GM12878 (cell line): ENCODE measurements around the gene TIMM9. TPM values are rescaled to one million over a fixed set of nuclear protein-coding genes. Genes with fewer than 3 reads are reported as not detected.

Experiments used
- ATAC-seq: fragments of 200-7000 bp; cut with Tn5 transposase; 3 replicates; pipeline ENCODE4 v1.9.1; 2020; ENCODE audit warnings: mild to moderate bottlenecking, moderate library complexity
- BruUV-seq: library from RNA; stranded (reverse); fragments of 400-500 nt; replicated peaks from 2 replicates; lab custom pipeline; 2021; lab: Mats Ljungman, UMichigan
- CTCF ChIA-PET: fragments of 300-600 bp; sonication (Branson Sonifier 250); formaldehyde crosslinking; extraction: SDS; loops from one replicate; lab custom pipeline; 2021; ENCODE audit warnings: inconsistent platforms; lab: Yijun Ruan, JAX
- POLR2A ChIA-PET: fragments of 350-600 bp; formaldehyde crosslinking; extraction: SDS; loops from one replicate; lab custom pipeline; 2021; ENCODE audit warnings: inconsistent platforms; lab: Charles Lee
- RAD21 ChIA-PET: fragments of 300-600 bp; sonication (Branson Sonifier 250); formaldehyde crosslinking; loops from one replicate; lab custom pipeline; 2023; ENCODE audit warnings: antibody characterized with exemption; ENCODE audit not compliant: unreplicated experiment; lab: Charles Lee
- SMC1A ChIA-PET: fragments of 300-600 bp; sonication (Branson Sonifier 250); formaldehyde crosslinking; loops from one replicate; lab custom pipeline; 2023; ENCODE audit not compliant: unreplicated experiment, uncharacterized antibody; lab: Charles Lee
- DNase-seq: peaks from one replicate; pipeline ENCODE4 v3.0.0-alpha.2; 2011; ENCODE audit warnings: low read depth, low spot score
- FAIRE-seq: peaks from 3 replicates; lab custom pipeline; 2011; peaks lifted over from hg19 to GRCh38; lab: Jason Lieb, UNC
- H2AFZ ChIP-seq: 2 replicates; pipeline ENCODE4 v1.6.0; 2011; ENCODE audit warnings: low read depth, low read length, control low read depth; ENCODE audit not compliant: control insufficient read depth
- H3K27ac ChIP-seq: 2 replicates; pipeline ENCODE4 v1.5.1; 2011; ENCODE audit warnings: control low read depth; ENCODE audit not compliant: control insufficient read depth, insufficient read depth
- H3K27me3 ChIP-seq, 2 experiments: replicated peaks in 1 of 2; 2 replicates each; pipeline versions ENCODE4 v1.6.0 to v1.6.1; 2011; ENCODE audit warnings: low read length in 1 of 2; ENCODE audit not compliant: control insufficient read depth in 2 of 2, insufficient read depth in 2 of 2
- H3K36me3 ChIP-seq, 2 experiments: 2 replicates each; pipeline ENCODE4 v1.5.1; 2011; ENCODE audit warnings: low read length in 1 of 2; ENCODE audit not compliant: control insufficient read depth in 2 of 2, insufficient read depth in 2 of 2
- H3K4me1 ChIP-seq: 2 replicates; pipeline ENCODE4 v1.6.1; 2011; ENCODE audit warnings: mild to moderate bottlenecking, low read length, moderate library complexity, mixed read lengths; ENCODE audit not compliant: control insufficient read depth, insufficient read depth
- H3K4me2 ChIP-seq: 2 replicates; pipeline ENCODE4 v1.6.0; 2011; ENCODE audit warnings: control low read depth; ENCODE audit not compliant: control insufficient read depth, insufficient read depth
- H3K4me3 ChIP-seq: fragments of 200-600 bp; sonication (generic); 2 replicates; pipeline ENCODE4 v1.5.1; 2016
- H3K79me2 ChIP-seq: 2 replicates; pipeline ENCODE4 v1.6.0; 2011; ENCODE audit warnings: low read length; ENCODE audit not compliant: control insufficient read depth, insufficient read depth
- H3K9ac ChIP-seq: 2 replicates; pipeline ENCODE4 v1.8.0; 2011; ENCODE audit warnings: low read length, control low read depth, mixed read lengths; ENCODE audit not compliant: control insufficient read depth, insufficient read depth
- H3K9me3 ChIP-seq: replicated peaks from 3 replicates; pipeline ENCODE4 v1.5.1; 2011; ENCODE audit warnings: mild to moderate bottlenecking, low read length; ENCODE audit not compliant: control insufficient read depth, insufficient read depth
- H4K20me1 ChIP-seq: 2 replicates; pipeline ENCODE4 v1.6.0; 2011; ENCODE audit not compliant: control insufficient read depth, insufficient read depth
- E2F8 ChIP-seq: fragments of 450-650 bp; IDR thresholded peaks from 2 replicates; pipeline ENCODE4 v1.6.1; 2018; ENCODE audit warnings: mild to moderate bottlenecking, low read depth, moderate library complexity; ENCODE audit not compliant: partially characterized antibody
- HDGF ChIP-seq: fragments of 450-650 bp; IDR thresholded peaks from 2 replicates; pipeline ENCODE4 v1.6.1; 2016; ENCODE audit warnings: antibody characterized with exemption
- MXI1 ChIP-seq: fragments of 150-350 bp; IDR thresholded peaks from 2 replicates; pipeline ENCODE4 v1.6.1; 2011; ENCODE audit warnings: low read depth, mild to moderate bottlenecking, inconsistent platforms, low read length, improper control_type of control experiment
- NRF1 ChIP-seq: conservative IDR thresholded peaks from 2 replicates; pipeline ENCODE4 v1.6.1; 2011; ENCODE audit warnings: mild to moderate bottlenecking, low read depth, low read length, improper control_type of control experiment
- POU2F2 ChIP-seq: IDR thresholded peaks from 3 replicates; pipeline ENCODE4 v1.6.1; 2011; ENCODE audit warnings: low read depth, mild to moderate bottlenecking, low read length, borderline replicate concordance
- YY1 ChIP-seq: IDR thresholded peaks from 2 replicates; pipeline ENCODE4 v1.6.1; 2011; ENCODE audit warnings: low read depth, mild to moderate bottlenecking, low read length
- ZNF207 ChIP-seq: fragments of 450-650 bp; IDR thresholded peaks from 2 replicates; pipeline ENCODE4 v1.6.1; 2014; ENCODE audit warnings: antibody characterized with exemption, mild to moderate bottlenecking, borderline replicate concordance
- ZNF217 ChIP-seq: fragments of 450-650 bp; IDR thresholded peaks from 2 replicates; pipeline ENCODE4 v1.6.1; 2017; ENCODE audit warnings: antibody characterized with exemption, mild to moderate bottlenecking
- ZZZ3 ChIP-seq: IDR thresholded peaks from 2 replicates; pipeline ENCODE4 v1.6.1; 2011; ENCODE audit warnings: low read depth; ENCODE audit not compliant: control insufficient read depth, insufficient read length
- WGBS: methylation state at CpG from one replicate; pipeline ENCODE4 v1.1.6; 2016; ENCODE audit warnings: low lambda C conversion rate; ENCODE audit not compliant: insufficient replicate concordance, insufficient coverage; ENCODE audit errors: missing lambda C conversion rate; 5-methylcytosine and 5-hydroxymethylcytosine counted together
- in situ Hi-C: fragments of 300-500 bp; cut with MboI; formaldehyde crosslinking; loops from 9 replicates; pipeline ENCODE4 v1.14.3; 2018; ENCODE audit warnings: mixed read lengths
- intact Hi-C: fragments of 100-400 bp; cut with micrococcal nuclease; formaldehyde crosslinking; loops from one replicate; pipeline ENCODE4 v1.14.2; 2022; ENCODE audit not compliant: unreplicated experiment
- polyA plus RNA-seq, 11 experiments: library from polyadenylated mRNA; depleted of rRNA in 4 of 11; unstranded in 6 of 11; stranded (reverse) in 5 of 11; fragments of >200 nt; fragmentation: Nextera tagmentation in 4 of 11; fragmentation: Illumina TruSeq in 1 of 11; extraction: Ambion mirVana in 4 of 11; extraction: Trizol in 1 of 11; gene quantifications; 1 replicate in 1 of 11; 2 replicates in 10 of 11; pipeline versions ENCODE4 v1.2.1 to v1.2.3, GENCODE V29; 2011 to 2016; ENCODE audit warnings: inconsistent platforms in 2 of 11, missing spikeins in 2 of 11, low read depth in 1 of 11
- total RNA-seq, 4 experiments: library from RNA; depleted of rRNA in 3 of 4; stranded (reverse); fragments of >200 nt in 3 of 4; fragmentation: Illumina TruSeq in 1 of 4; extraction: Trizol in 1 of 4; gene quantifications; 2 replicates each; pipeline versions ENCODE4 v1.2.1 to v1.2.3, GENCODE V29; 2013 to 2021
- TF ChIP-seq, protein P1 (sequence below): fragments of 150-350 bp; IDR thresholded peaks from 2 replicates; pipeline ENCODE4 v1.6.1; 2016; ENCODE audit warnings: low read depth, low read length
- TF ChIP-seq, protein P2 (sequence below): IDR thresholded peaks from 2 replicates; pipeline ENCODE4 v1.6.1; 2011; ENCODE audit warnings: mild to moderate bottlenecking, low read depth, low read length, moderate library complexity; ENCODE audit not compliant: insufficient replicate concordance
- TF ChIP-seq, protein P3 (sequence below), 3 experiments: IDR thresholded peaks in 2 of 3; conservative IDR thresholded peaks in 1 of 3; 2 replicates each; pipeline ENCODE4 v1.5.1; 2011; ENCODE audit warnings: low read depth in 3 of 3, low read length in 3 of 3, mild to moderate bottlenecking in 3 of 3, control low read depth in 2 of 3, moderate library complexity in 2 of 3, inconsistent platforms in 1 of 3, mixed read lengths in 1 of 3; ENCODE audit not compliant: control insufficient read depth in 2 of 3, insufficient read depth in 1 of 3; ENCODE audit errors: extremely low read depth in 1 of 3

The TIMM9 gene
- total and polyA plus RNA-seq, 10 of the 15 experiments (the other 5 are each of a cell fraction or from before 2014, with no cell fraction given), result 36.6 to 116 (median 62.0) TPM

GRCh38 chr14:58390830-58391229 lies 36.5 kb downstream of the TIMM9 start:
- ChIA-PET CTCF (interaction anchor here (1.4 kb wide), 1 partner anchor 10 kb away, joined by 3 read pairs; no protein-coding TSS in a partner anchor), RAD21 (no interaction called here), POLR2A (no interaction called here), SMC1A (no interaction called here)
- in situ Hi-C loops, result no loop called here
- Histone ChIP-seq H2AFZ (no peak overlapping the region), H3K36me3 (no peaks in the 10 kb centered on the region), H4K20me1 (no peaks in the 10 kb centered on the region), H3K27ac (no peak overlapping the region), H3K4me1 (peaks cover 4% of the 10 kb centered on the region; the same call in 1 of the 2 replicates), H3K9ac (no peak overlapping the region), H3K4me3 (no peak overlapping the region), H3K4me2 (no peak overlapping the region), H3K9me3 (no peaks in the 10 kb centered on the region), H3K27me3 (no peaks in the 10 kb centered on the region), H3K79me2 (no peaks in the 10 kb centered on the region)
- intact Hi-C loops, result no loop called here
- FAIRE-seq (no peak), DNase-seq (no peak), ATAC-seq (no peak)
- BruUV-seq, result no TSS peak
- WGBS, result 89% methylated on average over 2 of the region's 2 CpGs
- TF ChIP-seq, protein P1, sequence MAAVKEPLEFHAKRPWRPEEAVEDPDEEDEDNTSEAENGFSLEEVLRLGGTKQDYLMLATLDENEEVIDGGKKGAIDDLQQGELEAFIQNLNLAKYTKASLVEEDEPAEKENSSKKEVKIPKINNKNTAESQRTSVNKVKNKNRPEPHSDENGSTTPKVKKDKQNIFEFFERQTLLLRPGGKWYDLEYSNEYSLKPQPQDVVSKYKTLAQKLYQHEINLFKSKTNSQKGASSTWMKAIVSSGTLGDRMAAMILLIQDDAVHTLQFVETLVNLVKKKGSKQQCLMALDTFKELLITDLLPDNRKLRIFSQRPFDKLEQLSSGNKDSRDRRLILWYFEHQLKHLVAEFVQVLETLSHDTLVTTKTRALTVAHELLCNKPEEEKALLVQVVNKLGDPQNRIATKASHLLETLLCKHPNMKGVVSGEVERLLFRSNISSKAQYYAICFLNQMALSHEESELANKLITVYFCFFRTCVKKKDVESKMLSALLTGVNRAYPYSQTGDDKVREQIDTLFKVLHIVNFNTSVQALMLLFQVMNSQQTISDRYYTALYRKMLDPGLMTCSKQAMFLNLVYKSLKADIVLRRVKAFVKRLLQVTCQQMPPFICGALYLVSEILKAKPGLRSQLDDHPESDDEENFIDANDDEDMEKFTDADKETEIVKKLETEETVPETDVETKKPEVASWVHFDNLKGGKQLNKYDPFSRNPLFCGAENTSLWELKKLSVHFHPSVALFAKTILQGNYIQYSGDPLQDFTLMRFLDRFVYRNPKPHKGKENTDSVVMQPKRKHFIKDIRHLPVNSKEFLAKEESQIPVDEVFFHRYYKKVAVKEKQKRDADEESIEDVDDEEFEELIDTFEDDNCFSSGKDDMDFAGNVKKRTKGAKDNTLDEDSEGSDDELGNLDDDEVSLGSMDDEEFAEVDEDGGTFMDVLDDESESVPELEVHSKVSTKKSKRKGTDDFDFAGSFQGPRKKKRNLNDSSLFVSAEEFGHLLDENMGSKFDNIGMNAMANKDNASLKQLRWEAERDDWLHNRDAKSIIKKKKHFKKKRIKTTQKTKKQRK, result no peak
- TF ChIP-seq ZNF217, result no peak
- TF ChIP-seq, protein P2, sequence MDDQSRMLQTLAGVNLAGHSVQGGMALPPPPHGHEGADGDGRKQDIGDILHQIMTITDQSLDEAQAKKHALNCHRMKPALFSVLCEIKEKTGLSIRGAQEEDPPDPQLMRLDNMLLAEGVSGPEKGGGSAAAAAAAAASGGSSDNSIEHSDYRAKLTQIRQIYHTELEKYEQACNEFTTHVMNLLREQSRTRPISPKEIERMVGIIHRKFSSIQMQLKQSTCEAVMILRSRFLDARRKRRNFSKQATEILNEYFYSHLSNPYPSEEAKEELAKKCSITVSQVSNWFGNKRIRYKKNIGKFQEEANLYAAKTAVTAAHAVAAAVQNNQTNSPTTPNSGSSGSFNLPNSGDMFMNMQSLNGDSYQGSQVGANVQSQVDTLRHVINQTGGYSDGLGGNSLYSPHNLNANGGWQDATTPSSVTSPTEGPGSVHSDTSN, result no peak
- TF ChIP-seq ZNF207, result no peak
- TF ChIP-seq HDGF, result no peak
- TF ChIP-seq, protein P3, sequence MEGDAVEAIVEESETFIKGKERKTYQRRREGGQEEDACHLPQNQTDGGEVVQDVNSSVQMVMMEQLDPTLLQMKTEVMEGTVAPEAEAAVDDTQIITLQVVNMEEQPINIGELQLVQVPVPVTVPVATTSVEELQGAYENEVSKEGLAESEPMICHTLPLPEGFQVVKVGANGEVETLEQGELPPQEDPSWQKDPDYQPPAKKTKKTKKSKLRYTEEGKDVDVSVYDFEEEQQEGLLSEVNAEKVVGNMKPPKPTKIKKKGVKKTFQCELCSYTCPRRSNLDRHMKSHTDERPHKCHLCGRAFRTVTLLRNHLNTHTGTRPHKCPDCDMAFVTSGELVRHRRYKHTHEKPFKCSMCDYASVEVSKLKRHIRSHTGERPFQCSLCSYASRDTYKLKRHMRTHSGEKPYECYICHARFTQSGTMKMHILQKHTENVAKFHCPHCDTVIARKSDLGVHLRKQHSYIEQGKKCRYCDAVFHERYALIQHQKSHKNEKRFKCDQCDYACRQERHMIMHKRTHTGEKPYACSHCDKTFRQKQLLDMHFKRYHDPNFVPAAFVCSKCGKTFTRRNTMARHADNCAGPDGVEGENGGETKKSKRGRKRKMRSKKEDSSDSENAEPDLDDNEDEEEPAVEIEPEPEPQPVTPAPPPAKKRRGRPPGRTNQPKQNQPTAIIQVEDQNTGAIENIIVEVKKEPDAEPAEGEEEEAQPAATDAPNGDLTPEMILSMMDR (IDR thresholded peaks at IDR 0.05 in 2 of 3, conservative IDR thresholded peaks at IDR 0.05 in 1 of 3; ENCODE audit: control insufficient read depth in 2 of 3, extremely low read depth in 1 of 3, insufficient read depth in 1 of 3, low read depth in 3 of 3, low read length in 3 of 3), result no peak
- TF ChIP-seq E2F8, result no peak
- no peak for TF ChIP-seq POU2F2
- TF ChIP-seq MXI1, result no peak
- no peak for TF ChIP-seq YY1
- TF ChIP-seq NRF1, result no peak
- no peak for TF ChIP-seq ZZZ3
